Hematopoietic multipotent progenitor cell treated with erythropoietin and hydrocortisone succinate and interleukin-3 and kit ligand, for 8 days (in vitro differentiated cells): ENCODE measurements around the gene DGKG.

ENCODE experiments used
- DNase-seq: peaks from one replicate; pipeline ENCODE4 v3.0.0-alpha.2; 2015

Gene DGKG

GRCh38 chr3:186317478-186317877 is 44.6 kb downstream of the DGKG start:
- no peak for DNase-seq

DNA sequence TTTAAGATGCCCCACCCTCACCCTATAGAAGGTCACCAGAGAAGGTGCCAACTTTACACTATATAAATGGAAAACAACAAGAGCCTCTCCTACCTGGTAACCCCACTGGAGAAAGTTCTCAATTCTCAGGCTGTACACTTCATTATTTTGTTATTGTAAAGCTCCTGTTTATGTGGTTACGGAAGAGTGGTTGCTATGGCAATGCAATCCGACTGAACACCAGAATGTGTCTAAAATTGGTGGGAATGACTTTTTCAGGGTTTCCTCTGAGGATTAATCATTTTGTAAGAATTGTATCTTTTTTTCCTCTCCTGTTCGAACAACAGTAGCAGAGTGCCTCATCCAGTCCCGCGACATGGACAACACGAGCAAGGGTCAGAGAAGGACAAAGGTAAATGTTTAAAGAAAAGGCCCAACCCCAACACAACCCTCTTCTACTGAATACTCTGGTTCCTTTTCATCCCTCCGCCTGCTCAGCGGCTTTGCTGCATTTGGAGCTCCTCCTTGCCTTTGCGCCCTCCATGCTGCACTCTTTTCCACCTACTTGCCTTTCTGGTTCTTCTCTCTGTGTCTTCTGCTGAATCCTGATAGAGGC is 45.3 kb downstream of the DGKG start:
- DNase-seq: no peak

- DNase-seq: no peak
Observed at GRCh38 chr3:186315581-186316354, 46.3 kb downstream of the DGKG start.

GRCh38 chr3:186314896-186315295 is 47.1 kb downstream of the DGKG start:
- DNase-seq: no peak

DNA sequence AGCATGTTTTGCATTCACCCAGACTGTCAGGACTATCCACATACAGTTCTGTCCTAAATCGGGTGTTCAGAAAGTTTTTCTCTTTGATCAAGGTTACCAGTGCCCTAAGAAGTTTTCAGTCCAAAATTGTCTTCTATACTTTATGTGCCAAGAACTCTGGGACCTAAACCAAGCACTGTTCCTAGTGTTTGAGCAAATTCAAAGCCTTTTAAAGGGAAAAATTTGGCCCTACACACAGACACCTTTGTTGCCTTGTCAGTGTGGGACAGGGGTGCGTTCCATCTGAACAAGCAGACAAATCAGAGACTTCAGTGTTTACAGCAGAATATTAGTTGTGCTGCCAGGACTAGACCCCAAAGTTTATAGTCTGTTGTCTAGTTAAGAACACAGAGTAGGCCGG is 50.6 kb downstream of the DGKG start:
- no peak for DNase-seq

GRCh38 chr3:186308549-186308948 is 53.5 kb downstream of the DGKG start:
- DNase-seq: no peak

- DNase-seq: peak; percentile 64
Observed at GRCh38 chr3:186307594-186308221, 54.3 kb downstream of the DGKG start.

DNA sequence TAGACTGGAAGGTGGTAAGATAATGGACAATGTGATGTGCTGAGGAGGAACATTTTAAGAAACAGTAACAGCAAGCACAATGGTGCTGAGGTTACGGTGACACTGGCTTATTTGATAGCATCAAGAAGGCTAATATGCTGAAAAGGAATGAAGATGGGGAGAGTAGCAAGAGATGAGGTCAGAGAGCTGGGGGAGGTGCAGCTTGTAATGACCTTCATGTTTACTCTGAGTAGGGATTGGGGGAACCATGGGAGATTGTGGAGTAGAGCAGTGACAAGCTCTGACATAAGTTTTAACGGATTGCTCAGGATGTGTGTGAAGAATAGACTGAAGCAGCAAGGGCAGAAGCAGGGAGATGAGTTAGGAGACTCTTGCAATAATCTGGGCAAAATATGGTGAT is 56.7 kb downstream of the DGKG start:
- no peak for DNase-seq

- no peak for DNase-seq
Observed at GRCh38 chr3:186303965-186304364, 58.1 kb downstream of the DGKG start.

DNA sequence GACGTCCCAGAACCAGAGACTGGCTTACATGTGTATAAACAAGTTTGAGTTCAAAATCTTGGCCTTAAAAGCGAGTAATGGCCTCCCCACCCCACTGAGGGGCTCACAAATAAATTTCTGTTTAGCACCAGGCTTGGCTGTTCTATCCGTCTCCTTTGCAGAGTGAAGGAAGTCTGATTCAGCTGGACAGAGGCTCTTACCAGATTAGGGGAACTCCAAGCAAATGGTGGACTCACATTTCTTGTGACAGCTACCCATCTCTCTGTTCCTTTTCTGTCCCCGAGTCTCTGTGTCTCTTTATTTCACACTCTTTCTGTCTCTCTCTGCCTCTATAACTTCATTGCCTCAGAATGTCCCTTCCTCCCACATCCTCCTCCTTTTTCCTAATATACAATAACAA is 62.7 kb downstream of the DGKG start:
- no peak for DNase-seq

DNA sequence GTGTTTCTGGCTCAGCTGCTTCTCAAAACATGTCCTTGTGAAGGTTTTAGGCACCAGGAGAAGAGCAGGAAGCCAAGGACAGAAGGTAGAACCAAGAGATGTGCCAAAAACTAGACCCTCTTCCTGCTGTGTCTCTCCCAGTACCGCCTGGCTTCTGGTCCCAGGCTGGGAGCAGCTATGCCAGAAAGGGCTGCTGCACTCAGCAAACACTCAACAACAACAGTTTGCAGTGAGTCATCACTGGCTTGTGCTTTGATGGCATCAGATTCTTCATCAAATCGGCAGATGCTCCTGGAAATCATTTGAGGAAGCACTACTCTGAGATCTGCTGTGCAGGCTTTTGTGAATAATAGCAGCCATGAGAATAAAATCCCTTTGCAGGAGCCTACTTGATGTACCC is 63.2 kb downstream of the DGKG start:
- DNase-seq: no peak

- DNase-seq: no peak
Observed at GRCh38 chr3:186290796-186291195, 71.2 kb downstream of the DGKG start.

DNA sequence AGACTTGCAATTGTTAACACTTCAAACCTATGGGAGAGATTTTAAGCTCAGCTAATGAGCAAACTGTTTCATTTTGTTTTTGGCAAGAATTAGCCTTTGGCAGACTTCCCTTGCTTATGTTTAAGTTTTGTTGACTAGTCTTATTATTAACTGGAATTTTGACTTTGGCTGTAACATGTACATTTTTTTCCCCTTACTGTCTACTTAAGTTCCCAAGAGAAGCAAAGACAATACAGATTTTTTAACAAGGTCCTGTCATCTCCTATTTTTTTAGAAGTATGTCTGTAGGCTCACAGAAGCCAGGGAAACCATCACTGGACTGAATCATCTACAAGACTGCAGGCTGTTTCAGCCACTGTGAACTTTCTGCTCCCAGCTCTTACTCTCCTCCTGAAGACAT is 74.3 kb downstream of the DGKG start:
- DNase-seq: no peak

GRCh38 chr3:186286114-186286513 is 75.9 kb downstream of the DGKG start:
- DNase-seq: no peak

GRCh38 chr3:186284661-186285060 is 77.4 kb downstream of the DGKG start:
- DNase-seq: no peak

DNA sequence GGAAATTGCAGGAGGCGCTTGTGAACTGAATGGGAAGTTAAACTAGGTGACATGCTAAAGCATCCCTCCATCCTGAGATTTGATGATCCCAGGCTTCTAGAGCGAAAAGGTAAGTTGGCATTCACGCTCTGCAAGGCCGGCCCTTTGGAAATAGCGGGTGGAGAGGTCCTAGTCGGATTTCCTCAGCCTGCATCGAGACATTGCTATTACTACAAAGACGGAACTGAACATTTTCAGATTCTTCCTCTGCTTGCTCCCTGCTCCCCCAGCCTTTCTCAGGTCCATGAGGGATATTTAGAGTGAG is 77.7 kb downstream of the DGKG start:
- DNase-seq: no peak

DNA sequence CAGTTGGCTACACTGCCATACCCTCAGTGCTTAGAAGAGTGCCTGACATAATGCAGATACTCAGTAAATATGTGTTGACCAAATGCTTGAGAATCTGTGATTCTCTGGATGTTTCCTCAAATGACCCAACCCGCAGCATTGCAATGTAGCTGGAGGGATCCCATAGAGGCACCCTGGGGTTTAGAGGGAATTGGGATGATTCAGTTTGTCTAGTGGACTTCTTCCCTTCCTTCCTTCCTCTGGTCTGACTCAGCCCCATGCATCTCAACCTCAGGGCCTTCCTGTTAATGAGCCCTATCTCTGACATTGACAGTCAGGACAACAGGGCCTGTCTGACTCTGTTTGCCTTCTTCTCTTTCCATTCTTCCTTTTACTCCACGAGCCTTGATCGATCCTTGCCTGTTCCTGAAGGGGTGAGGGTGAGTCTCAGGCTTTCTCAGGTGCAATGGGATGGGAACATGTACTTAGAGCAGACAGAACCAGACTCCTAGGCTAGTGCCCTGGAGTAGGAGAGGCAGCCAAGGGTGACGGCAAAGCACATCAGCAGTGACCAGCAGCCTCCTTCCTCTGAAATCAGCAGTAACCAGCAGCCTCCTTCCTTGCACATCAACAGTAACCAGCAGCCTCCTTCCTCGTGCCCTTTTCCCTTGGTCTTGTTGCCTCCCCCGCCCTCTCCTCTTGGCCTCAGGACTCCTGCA is 78.2 kb downstream of the DGKG start:
- DNase-seq: no peak

- no peak for DNase-seq
Observed at GRCh38 chr3:186283096-186283495, 78.9 kb downstream of the DGKG start.

DNA sequence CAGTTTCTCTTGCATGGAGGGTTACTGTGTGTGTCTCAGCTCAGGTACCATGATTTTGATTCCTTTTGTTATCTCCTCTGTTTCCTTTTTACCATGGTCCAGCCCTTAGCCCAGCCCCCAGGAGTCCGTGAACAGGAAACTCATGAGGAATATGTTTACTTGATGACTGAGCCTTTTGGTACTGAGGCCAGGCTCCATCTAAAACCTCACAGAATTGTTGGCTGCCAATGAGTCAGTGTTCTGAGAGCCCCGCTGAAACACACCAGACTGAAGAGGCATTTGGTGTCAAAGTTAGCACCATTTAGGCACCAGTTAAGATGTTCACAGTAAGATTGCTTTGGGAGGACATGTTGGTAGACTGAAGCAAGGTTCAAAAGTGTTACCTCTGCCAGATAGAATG is 80.9 kb downstream of the DGKG start:
- DNase-seq: no peak

- no peak for DNase-seq
Observed at GRCh38 chr3:186280737-186281136, 81.3 kb downstream of the DGKG start.

GRCh38 chr3:186277268-186277909 is 84.6 kb downstream of the DGKG start:
- DNase-seq: no peak

GRCh38 chr3:186275436-186275835 is 86.6 kb downstream of the DGKG start:
- DNase-seq: no peak

DNA sequence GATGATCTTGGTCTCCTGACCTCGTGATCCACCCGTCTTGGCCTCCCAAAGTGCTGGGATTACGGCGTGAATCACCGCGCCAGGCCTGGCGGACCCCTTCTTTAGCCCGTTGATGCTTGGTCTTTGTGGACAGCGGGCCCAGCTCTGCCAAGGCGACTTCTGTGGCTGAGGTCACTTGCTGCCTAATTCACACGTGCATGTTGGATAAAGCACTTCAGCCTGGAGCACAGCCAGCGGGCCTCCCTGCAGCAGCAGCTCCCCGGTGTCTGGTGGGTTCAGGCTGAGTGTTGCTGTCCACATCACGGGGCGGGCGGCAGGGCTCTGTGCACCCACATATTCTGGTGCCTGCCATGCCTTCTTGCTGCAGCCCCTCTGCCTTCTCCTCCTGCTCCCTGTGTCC is 88.4 kb downstream of the DGKG start:
- DNase-seq: no peak

DNA sequence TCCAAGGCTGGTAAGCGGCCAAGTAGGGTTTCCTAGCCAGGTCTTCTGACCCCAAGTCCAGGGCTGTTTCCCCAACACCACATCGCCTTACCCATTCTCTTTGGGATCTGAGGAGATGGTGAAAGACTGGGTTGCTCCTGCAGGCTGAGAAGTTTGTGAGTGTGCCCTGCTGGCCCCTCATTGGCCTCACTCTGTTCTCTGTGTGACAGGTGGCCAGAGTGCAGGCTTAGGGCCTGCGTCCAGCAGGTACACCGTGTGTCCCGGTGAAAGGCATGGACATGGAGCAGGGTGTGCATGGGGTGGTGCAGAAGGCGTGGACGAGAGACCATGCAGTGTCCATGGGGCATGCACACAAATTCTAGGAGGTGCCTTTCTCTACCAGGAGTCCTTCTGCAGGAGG is 91.3 kb downstream of the DGKG start:
- DNase-seq: no peak
